PC-3 (cell line): Measurements from ENCODE around the gene NKAIN2. TPM values are rescaled to one million over a fixed set of nuclear protein-coding genes. Genes with fewer than 3 reads are reported as not detected.

Source experiments
- ATAC-seq: fragments of 200-7000 bp; cut with Tn5 transposase; 2 replicates; pipeline ENCODE4 v1.9.1; 2020; ENCODE audit warnings: mild to moderate bottlenecking, moderate library complexity
- BruUV-seq: library from RNA; stranded (reverse); fragments of 400-500 nt; replicated peaks from 2 replicates; lab custom pipeline; 2021; lab: Mats Ljungman, UMichigan
- CTCF ChIA-PET: fragments of 300-600 bp; sonication (Branson Sonifier 250); formaldehyde crosslinking; loops from one replicate; lab custom pipeline; 2022; ENCODE audit warnings: antibody characterized with exemption; lab: Charles Lee
- POLR2A ChIA-PET: fragments of 300-600 bp; sonication (Branson Sonifier 250); formaldehyde crosslinking; loops from one replicate; lab custom pipeline; 2022; ENCODE audit warnings: antibody characterized with exemption; ENCODE audit not compliant: unreplicated experiment; lab: Charles Lee
- DNase-seq: peaks from one replicate; pipeline ENCODE4 v3.0.0-alpha.2; 2015
- H2AFZ ChIP-seq: fragments of 300-600 bp; sonication (generic); 2 replicates; pipeline ENCODE4 v1.6.0; 2016; ENCODE audit warnings: antibody characterized with exemption, low read length
- H3F3A ChIP-seq: fragments of 300-600 bp; sonication (generic); one replicate; pipeline ENCODE4 v1.6.0; 2017; ENCODE audit warnings: antibody characterized with exemption, low read length, control low read depth, mild to moderate bottlenecking; ENCODE audit not compliant: unreplicated experiment
- H3K27ac ChIP-seq: fragments of 300-600 bp; sonication (generic); 2 replicates; pipeline ENCODE4 v1.5.1; 2016; ENCODE audit warnings: mild to moderate bottlenecking, low read length
- H3K27me3 ChIP-seq: fragments of 300-600 bp; sonication (generic); 2 replicates; pipeline ENCODE4 v1.6.1; 2016; ENCODE audit warnings: low read length, mixed read lengths
- H3K36me3 ChIP-seq: fragments of 300-600 bp; sonication (generic); 2 replicates; pipeline ENCODE4 v1.6.1; 2016; ENCODE audit warnings: low read depth, mixed run types, low read length, mixed read lengths
- H3K4me1 ChIP-seq: fragments of 300-600 bp; sonication (generic); 2 replicates; pipeline ENCODE4 v1.5.1; 2016; ENCODE audit warnings: low read length; ENCODE audit not compliant: insufficient read depth
- H3K4me2 ChIP-seq: fragments of 300-600 bp; sonication (generic); 2 replicates; pipeline ENCODE4 v1.6.0; 2016; ENCODE audit warnings: low read length
- H3K4me3 ChIP-seq: fragments of 300-600 bp; sonication (generic); 2 replicates; pipeline ENCODE4 v1.5.1; 2016; ENCODE audit warnings: mild to moderate bottlenecking, low read length, mixed read lengths
- H3K79me2 ChIP-seq: fragments of 300-600 bp; sonication (generic); 2 replicates; pipeline ENCODE4 v1.6.1; 2017; ENCODE audit warnings: low read length, mixed read lengths
- H3K9ac ChIP-seq: fragments of 300-600 bp; sonication (generic); 2 replicates; pipeline ENCODE4 v1.6.0; 2016; ENCODE audit warnings: mild to moderate bottlenecking, low read length
- H3K9me2 ChIP-seq: fragments of 300-600 bp; sonication (generic); replicated peaks from 2 replicates; pipeline ENCODE4 v1.6.1; 2016; ENCODE audit warnings: mixed run types, low read length, mixed read lengths
- H3K9me3 ChIP-seq: fragments of 300-600 bp; sonication (generic); 2 replicates; pipeline ENCODE4 v1.6.1; 2016; ENCODE audit warnings: low read length, mixed read lengths
- H4K20me1 ChIP-seq: fragments of 300-600 bp; sonication (generic); 2 replicates; pipeline ENCODE4 v1.6.1; 2016; ENCODE audit warnings: low read length, mixed read lengths
- EZH2 ChIP-seq: fragments of 300-600 bp; sonication (generic); IDR thresholded peaks from one replicate; pipeline ENCODE4 v1.6.1; 2017; ENCODE audit warnings: antibody characterized with exemption, mild to moderate bottlenecking, low read length; ENCODE audit not compliant: unreplicated experiment
- EZH2phosphoT487 ChIP-seq: fragments of 300-600 bp; sonication (generic); IDR thresholded peaks from 2 replicates; pipeline ENCODE4 v1.6.1; 2018; ENCODE audit warnings: mild to moderate bottlenecking, antibody characterized with exemption, low read length, borderline replicate concordance
- intact Hi-C: fragments of 100-400 bp; cut with micrococcal nuclease; formaldehyde crosslinking; loops from 2 replicates; pipeline ENCODE4 v1.9.0; 2023
- total RNA-seq: library from RNA; depleted of rRNA; stranded (reverse); fragments of >200 nt; gene quantifications from 2 replicates; pipeline ENCODE4 v1.2.3, GENCODE V29; 2014
- TF ChIP-seq, protein P1 (sequence below): fragments of 300-600 bp; sonication (generic); conservative IDR thresholded peaks from 2 replicates; pipeline ENCODE4 v1.5.1; 2017; ENCODE audit warnings: antibody characterized with exemption, low read depth, mild to moderate bottlenecking, low read length

The NKAIN2 gene
- total RNA-seq, 1 experiment from 2014 or later: not detected

DNA sequence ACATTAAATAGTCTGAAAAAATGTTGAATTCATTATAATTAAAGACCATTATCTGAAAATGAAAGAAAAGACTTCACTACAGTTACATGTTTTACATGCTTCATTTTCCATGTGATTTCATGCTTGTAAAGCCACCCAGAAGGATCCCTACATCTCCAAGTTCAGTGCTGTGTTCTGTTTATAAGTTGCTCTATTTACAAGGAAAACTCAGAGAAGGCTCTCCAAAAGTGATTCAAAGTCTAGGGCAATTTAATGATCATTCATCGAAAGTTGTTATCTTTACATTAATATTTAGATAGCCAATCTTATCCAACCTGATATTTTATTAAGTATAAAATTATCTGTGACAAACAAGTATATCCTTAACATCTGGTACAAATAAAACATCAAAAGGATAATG is 663.7 kb downstream of the NKAIN2 start:
- no peaks in the 10 kb centered on the region for H3F3A ChIP-seq
- H3K9me2 ChIP-seq: no peaks in the 10 kb centered on the region
- H2AFZ ChIP-seq: no peak overlapping the region
- TF ChIP-seq, protein P1, sequence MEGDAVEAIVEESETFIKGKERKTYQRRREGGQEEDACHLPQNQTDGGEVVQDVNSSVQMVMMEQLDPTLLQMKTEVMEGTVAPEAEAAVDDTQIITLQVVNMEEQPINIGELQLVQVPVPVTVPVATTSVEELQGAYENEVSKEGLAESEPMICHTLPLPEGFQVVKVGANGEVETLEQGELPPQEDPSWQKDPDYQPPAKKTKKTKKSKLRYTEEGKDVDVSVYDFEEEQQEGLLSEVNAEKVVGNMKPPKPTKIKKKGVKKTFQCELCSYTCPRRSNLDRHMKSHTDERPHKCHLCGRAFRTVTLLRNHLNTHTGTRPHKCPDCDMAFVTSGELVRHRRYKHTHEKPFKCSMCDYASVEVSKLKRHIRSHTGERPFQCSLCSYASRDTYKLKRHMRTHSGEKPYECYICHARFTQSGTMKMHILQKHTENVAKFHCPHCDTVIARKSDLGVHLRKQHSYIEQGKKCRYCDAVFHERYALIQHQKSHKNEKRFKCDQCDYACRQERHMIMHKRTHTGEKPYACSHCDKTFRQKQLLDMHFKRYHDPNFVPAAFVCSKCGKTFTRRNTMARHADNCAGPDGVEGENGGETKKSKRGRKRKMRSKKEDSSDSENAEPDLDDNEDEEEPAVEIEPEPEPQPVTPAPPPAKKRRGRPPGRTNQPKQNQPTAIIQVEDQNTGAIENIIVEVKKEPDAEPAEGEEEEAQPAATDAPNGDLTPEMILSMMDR: no peak
- no peaks in the 10 kb centered on the region for H3K4me1 ChIP-seq
- BruUV-seq: no TSS peak
- ATAC-seq (no peak), DNase-seq (no peak)
- no peaks in the 10 kb centered on the region for H3K79me2 ChIP-seq
- CTCF ChIA-PET: no interaction called here
- H3K4me3 ChIP-seq: no peak overlapping the region
- intact Hi-C loops: no loop called here
- H3K27me3 ChIP-seq: no peaks in the 10 kb centered on the region
- H4K20me1 ChIP-seq: no peaks in the 10 kb centered on the region
- POLR2A ChIA-PET: no interaction called here
- H3K27ac ChIP-seq: no peak overlapping the region
- H3K4me2 ChIP-seq: 0 out of 2 replicates have a peak overlapping the region, but pooled peaks have one; percentile 19
- H3K9me3 ChIP-seq: no peaks in the 10 kb centered on the region
- H3K9ac ChIP-seq: no peak overlapping the region
- no peaks in the 10 kb centered on the region for H3K36me3 ChIP-seq

DNA sequence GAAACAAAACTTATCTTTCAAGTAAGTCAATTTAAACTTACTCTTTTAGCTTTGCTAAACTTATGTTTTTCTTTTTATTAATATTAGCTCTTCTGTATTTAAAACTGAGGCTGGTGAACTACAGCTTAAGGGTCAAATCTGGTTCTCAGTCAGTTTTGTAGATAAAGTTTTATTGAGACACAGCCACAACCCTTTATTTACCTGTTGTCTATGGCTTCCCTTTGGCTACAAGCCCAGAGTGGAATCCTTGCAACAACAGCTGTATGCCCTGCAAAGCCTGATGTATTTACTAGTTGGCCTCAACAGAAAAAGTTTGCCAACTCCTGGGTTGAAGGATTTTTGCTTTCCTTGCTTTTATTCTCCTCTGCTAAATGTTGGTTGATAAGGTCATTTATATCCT is 667.1 kb downstream of the NKAIN2 start:
- CTCF ChIA-PET: no interaction called here
- POLR2A ChIA-PET: no interaction called here
- no TSS peak for BruUV-seq

DNA sequence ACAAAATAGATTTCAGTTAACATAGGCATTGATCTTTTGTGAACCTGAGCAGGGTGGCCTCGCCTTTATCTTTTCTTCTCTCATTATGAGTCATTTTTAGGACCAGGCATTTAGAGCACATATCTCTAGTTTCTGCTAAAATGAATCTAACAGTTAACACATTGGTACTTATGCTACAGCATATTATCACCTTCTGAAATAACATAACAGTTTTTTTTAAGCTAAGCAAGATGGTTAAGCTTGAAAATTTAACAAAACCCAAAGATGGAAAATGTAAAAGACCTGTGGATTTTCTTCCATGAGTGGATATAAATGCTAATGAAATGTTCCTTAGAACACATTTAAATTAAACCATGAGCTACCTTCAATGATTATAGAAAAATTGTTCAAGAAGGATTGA is 671.5 kb downstream of the NKAIN2 start:
- H3F3A ChIP-seq: no peaks in the 10 kb centered on the region
- ChIA-PET CTCF (no interaction called here), POLR2A (no interaction called here)
- DNase-seq (no peak), ATAC-seq (no peak)
- no peaks in the 10 kb centered on the region for H3K9me2 ChIP-seq
- H2AFZ ChIP-seq: no peak overlapping the region
- no peak for TF ChIP-seq EZH2phosphoT487
- no peak for TF ChIP-seq EZH2
- TF ChIP-seq, protein P1: no peak
- H3K27me3 ChIP-seq: no peaks in the 10 kb centered on the region
- no peaks in the 10 kb centered on the region for H3K4me1 ChIP-seq
- no peaks in the 10 kb centered on the region for H3K9me3 ChIP-seq
- no peak overlapping the region for H3K4me2 ChIP-seq
- H3K27ac ChIP-seq: no peak overlapping the region
- H3K36me3 ChIP-seq: no peaks in the 10 kb centered on the region
- intact Hi-C loops: no loop called here
- no peaks in the 10 kb centered on the region for H3K79me2 ChIP-seq
- H3K4me3 ChIP-seq: no peak overlapping the region
- no TSS peak for BruUV-seq
- no peaks in the 10 kb centered on the region for H4K20me1 ChIP-seq
- H3K9ac ChIP-seq: no peak overlapping the region

More for the DNA sequence above, 667.1 kb downstream of the NKAIN2 start:
- Histone ChIP-seq H3K4me3 (no peak overlapping the region), H4K20me1 (no peaks in the 10 kb centered on the region), H3K36me3 (no peaks in the 10 kb centered on the region), H2AFZ (no peak overlapping the region), H3K79me2 (no peaks in the 10 kb centered on the region), H3K27me3 (no peaks in the 10 kb centered on the region), H3K9ac (no peak overlapping the region), H3F3A (no peaks in the 10 kb centered on the region), H3K9me2 (no peaks in the 10 kb centered on the region), H3K4me1 (no peaks in the 10 kb centered on the region), H3K9me3 (no peaks in the 10 kb centered on the region), H3K4me2 (no peak overlapping the region), H3K27ac (no peak overlapping the region)
- DNase-seq: no peak
- TF ChIP-seq, protein P1: no peak
- TF ChIP-seq EZH2phosphoT487 (no peak), EZH2 (no peak)
- intact Hi-C loops: no loop called here
- ATAC-seq: no peak
